GM19467 (cell line): ENCODE measurements around the gene BMPER.

Source experiments
- ATAC-seq: cut with Tn5 transposase; IDR thresholded peaks from one replicate; pipeline ENCODE4 v1.9.1; 2021; ENCODE audit warnings: mild to moderate bottlenecking, moderate library complexity; ENCODE audit not compliant: unreplicated experiment

The BMPER gene

DNA sequence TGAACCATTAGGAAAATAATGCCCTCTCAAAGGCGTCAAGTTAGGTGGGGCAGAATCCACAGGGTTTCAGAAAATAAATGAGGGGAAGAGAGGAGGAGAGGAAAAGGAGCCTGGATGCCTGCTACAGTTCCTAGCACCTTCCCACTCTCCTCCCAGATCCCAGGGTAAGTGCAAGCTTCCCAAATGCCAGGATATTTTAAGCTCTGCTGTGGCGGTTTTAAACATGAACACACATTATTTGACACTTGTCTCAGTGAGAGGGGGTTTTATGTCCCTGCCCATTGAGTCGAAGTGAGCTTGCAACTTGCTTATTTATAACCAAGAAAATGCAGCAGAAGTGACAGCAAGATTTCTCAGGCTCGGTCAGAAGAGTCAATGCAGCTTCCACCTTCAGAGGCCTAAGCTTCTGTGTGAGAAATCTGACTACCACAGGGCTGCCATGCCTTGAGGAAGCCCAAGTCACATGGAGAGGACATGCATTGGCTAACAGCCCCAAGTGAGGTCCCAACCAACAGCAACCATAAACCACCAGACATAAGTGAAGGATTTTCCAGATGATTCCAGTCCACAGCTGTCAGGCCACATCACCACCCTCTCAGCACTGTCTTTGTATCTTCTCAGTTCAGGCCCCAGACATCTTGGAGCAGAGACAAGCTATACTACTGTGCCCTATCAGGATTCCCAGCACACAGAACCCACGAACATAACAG lies 17.9 kb upstream of the BMPER start:
- no peak for ATAC-seq

- no peak for ATAC-seq
Observed at GRCh38 chr7:33888166-33888565, 17.2 kb upstream of the BMPER start.

- ATAC-seq: no peak
Observed at GRCh38 chr7:33892945-33893344, 12.4 kb upstream of the BMPER start.

DNA sequence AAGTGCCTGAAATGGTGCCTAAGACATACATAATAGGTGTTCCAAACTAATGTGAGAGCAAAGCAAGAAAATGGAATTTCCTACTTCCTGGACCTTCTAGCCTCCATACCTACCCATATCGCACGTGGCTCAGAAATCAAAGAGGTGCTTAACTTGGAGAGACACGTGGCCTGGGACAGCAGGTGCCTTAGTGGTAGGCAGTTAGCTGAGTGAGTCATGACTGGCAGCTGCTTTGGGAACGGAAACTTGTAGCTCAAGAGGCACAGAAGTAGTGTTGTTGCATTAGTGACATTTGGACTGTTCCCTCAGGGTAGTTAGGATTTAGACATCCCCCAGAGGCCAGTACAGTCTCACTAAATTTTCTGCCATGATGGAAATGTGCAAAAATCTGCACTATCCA lies 12.0 kb upstream of the BMPER start:
- ATAC-seq: no peak

DNA sequence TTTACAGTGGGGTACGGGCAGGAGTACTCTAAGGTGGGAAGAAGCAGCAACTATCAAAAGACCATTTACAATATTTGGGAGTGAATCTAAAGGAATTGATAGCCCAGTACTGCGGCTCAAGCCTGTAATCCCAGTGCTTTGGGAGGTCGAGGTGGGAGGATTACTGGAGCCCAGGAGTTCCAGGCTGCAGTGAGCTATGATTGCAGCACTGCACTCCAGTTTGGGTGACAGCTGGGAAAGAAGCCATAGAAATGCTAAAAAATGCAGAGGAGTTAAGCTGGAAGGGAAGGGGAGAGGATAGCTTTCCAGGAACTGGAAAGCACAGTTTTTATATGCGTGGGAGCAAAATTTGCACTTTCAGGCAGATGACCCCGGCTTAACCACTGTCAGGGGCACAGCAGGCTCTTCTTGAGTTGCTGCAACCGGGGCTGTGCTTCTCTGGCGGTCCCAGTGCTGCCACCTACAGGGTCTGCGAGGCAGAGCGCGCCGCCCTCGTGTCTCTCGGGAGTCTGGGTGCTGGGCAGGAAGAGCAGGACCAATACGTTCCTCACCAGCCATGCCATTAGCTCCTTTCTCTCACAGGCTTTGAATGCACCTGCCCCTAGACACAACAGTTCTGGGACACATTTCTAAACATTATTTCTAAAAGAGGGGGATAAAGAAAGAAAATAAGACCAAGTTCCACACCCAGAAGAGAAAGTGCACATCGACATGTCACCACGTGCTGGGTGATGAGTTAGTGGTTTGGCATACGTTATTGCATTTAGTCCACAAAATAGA lies 10.1 kb upstream of the BMPER start:
- ATAC-seq: peak; percentile 98

GRCh38 chr7:33900501-33900900 lies 4.8 kb upstream of the BMPER start:
- ATAC-seq: no peak

DNA sequence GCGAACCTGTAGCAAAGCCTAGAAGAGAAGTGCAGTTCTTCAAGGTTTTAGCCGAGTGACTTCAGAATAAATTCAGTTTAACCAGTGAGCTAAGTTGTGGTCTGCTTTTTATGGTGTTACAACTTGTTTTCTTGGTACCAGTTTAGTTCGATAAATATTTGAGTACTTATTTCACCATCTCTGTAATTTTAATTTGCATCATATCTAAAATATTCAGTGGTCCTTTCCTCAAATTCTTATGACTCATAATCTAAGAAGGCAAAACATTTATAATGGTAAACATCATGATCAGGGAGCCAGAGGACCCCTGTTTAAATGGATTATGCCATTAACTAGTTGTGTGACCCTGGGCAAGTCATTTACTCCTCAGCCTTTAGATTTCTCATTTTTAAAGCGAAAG lies 4.1 kb upstream of the BMPER start:
- ATAC-seq: no peak

DNA sequence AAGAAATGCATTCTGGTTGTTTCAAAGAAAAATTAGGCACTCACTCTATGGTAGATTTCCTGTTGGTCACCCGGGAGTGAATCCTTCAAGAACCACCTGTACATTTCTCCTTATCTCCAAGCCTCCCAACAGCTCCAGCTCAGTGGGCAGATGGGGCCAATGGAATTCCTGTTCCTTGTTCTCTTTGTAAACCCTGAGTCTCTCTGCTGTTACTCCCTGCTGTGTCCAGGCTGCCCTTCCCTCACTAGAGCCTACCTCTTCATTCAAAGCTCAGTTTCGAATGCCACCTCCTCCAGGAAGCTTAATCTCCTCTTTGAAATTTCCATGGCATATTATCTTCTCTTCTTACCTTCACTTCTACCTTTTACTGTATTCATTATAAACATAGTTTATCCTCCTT lies 3.5 kb upstream of the BMPER start:
- ATAC-seq: no peak

DNA sequence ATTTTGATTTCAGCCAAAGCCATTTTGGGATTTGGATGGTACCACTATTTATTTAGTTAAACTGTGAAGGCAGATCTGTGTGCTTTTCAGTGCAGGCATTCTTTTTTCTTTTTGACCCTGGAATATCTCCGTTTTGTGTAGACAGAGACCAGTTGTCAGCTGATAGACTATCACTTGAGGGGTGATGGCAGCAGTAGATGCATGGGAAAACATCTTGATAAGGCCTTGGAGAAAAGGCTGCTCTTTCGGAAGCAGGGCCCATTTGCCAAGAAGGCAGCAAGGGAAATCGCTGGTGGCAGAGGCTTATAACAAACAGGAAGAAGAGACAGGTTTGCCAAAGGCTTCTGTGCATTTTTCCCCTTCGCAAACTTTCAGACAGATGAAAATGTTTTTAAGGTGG lies 2.6 kb upstream of the BMPER start:
- no peak for ATAC-seq

DNA sequence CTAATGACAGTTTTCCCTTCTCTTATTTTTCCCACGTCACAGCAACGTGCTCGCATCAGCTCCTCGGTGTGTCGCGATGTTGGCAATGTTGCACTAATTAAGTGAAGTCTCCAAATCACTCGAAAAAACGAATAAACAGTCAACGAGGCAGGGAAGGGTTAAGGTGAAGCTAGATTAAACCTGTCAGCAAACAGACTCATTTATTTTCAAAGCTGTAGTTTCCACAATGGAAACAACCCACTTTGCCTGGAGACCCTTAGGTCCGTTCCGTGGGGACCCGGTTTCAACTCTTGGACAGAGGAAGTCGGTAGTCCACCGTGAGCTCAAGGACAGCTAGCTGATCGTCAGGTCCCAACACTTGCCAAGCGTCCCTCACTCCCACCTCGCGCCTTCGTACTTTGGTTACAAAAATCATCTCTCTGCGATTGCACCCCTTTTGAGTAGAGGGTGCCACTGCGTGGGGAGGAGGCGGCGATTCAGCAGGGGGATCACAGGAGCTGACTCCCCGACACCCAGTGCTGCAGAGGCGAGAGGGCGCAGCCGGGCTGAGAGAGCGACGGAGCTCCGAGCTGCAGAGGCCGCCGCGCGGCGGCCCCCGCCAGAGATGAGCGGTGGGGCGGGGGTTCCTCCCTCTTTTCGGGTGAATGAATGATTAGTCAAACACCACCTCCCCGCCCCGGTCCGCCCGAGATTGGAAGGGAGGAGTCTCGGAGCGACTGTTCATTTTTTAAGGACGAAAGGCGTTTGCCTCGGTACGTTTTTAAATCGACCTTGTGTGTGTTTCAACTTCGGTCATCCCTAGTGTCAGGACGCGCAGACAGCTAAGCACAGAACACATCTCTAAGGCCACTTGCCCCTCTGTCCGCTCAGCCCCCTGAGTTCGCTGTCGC lies 1.3 kb upstream of the BMPER start:
- ATAC-seq: no peak

- no peak for ATAC-seq
Observed at GRCh38 chr7:33904681-33905388, 504 bp upstream of the BMPER start.

- no peak for ATAC-seq
Observed at GRCh38 chr7:33906697-33907096, 1.4 kb downstream of the BMPER start.

DNA sequence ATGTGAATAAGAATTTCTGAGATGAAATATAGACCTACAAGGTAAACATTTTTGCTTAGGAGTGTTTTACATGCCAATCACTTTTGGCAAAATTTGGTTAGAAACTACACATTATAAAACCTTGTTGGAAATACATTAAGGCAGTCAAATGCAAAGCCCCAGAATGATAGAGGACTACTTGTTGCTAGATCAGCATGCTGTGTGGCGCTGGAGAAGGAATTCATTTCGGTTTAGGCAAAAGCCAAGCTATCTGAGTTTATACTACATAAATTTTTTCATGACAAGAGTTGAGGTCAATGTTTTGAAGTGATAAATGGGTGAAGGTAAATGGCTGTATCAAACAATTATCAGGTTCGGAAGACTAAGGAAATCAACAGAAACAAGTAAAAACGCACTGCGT lies 2.3 kb downstream of the BMPER start:
- ATAC-seq: no peak

DNA sequence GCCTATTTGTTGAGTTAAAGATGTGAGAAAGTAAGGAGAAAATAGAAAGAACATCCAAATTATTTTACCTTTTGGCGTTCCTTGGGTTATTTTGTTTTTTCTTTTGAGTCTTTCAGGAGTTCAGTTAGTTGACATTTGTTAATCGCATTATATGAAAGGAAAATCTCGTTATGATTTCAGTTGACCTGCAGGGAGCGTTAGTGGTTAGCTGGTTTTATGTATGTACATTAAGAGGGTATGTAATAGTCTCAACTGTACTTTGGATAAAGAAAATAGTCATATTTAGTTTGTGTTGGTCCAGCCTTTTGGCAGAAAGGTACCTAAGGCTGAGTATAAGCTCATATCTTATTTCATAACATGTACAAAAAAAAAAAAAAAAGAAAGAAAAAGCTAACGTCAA lies 4.0 kb downstream of the BMPER start:
- no peak for ATAC-seq

DNA sequence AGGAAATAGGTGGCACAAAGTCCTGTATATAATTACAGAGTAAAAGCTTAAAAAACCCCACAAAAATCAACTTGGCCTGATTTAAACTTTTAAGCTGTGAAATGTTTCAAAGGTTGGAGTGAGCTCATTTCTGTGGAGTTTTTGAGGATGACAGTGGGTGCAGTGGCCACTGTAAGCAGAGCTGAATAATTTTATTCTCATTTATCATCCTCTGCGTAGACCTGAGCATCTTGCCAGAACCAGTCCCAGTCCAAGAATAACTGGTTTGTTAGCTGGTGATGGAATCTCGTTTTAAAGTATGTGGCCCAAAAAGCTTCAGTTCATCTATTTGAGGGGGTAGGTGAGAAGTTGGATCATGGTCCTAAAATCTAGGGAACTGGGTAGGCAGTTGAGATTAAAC lies 4.4 kb downstream of the BMPER start:
- no peak for ATAC-seq

DNA sequence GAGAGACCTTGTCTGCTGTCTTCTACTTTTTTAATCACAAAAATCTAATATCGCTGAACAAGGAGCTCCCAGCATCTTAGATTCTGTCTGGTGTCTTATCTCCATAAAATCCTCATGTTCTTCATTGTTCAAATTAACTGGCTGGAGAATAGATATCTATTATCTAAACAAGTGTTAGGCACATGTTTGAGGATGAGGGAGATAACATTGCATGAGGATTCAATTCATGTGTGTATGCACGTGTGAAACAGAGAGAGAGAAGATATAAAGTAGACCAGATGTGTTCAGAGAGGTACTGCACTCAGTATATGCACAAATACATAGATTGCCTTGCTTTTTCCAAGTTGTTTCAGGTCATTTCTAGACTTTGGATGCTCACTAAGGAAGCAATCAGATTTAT lies 5.4 kb downstream of the BMPER start:
- no peak for ATAC-seq

DNA sequence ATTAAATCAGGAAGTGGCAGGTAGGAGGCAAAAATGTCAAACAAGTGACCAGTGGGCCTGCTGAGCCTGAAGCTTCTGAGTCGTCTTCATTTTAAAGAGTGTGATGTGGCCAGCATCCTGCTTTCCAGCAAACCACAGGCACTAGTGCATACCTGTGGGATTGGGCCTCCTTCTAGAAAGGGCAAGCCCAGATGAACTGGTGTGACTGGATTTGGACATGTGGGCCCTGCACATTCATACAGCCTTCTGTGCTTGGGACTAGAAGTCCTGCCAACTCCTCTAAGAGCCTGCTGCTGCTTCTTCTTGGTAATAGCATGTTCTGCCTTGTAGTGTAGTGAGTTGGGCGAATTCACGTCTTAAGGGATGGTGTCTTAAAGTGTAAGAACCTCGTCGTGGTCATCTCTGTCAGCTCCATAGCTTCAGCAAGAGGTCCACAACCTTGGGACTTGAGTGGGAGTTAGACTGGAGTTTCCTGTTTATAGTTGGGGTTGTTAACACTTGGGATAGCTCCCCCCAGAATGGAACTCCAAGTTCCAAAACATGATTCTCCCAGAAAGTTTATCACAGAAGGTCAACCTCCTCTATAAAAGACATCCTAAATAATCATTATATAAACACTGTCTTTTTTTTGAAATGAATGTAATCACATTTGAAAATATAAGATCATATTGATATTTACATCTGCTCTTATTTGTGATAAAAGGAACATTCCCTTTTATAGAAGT lies 11.2 kb downstream of the BMPER start:
- no peak for ATAC-seq

DNA sequence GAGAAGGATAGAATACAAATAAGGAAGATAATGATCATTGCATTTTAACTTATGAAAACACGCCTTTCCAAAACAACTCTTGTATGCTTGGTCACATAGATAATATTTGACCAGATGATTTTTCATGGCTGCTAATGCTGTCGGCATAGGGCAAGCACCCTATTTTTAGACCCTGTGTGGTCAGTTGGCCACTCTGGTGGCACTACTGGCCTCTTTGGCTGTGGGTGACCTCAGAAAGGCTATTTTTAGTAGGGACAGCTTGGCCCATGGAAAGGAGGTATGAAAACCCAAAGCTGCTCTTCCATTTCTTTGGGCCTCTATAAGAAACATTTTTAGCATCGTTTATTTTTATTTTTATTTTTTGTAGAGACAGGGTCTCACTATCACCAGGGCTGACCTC lies 12.3 kb downstream of the BMPER start:
- no peak for ATAC-seq

- no peak for ATAC-seq
Observed at GRCh38 chr7:33918438-33919143, 13.3 kb downstream of the BMPER start.

DNA sequence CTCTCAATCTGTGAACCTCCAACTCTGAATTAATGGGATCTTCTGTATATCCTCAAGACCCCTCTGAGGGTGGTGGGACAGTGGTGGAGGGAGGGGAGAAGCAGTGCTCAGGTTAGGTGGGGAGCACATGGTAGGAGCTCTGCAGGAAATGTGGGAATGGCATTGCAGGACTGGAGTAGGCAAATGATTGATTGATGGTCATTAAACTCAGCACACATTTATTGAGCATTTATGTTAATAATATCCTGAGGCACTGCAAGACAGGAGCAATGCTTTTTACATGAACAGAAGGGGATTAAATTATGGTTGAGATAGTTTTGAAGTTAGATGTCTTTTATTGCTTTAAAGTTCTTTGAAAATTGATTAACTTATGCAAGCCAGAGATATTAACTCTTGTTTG lies 14.1 kb downstream of the BMPER start:
- ATAC-seq: no peak
